ENCODE measurements around the gene SRGAP1.

SRGAP1 gene

GRCh38 chr12:63912651-63913050, 68.2 kb downstream of the SRGAP1 start:
- no peak for DNase-seq

GRCh38 chr12:63913929-63914328, 69.4 kb downstream of the SRGAP1 start:
- DNase-seq = no peak

GRCh38 chr12:63915105-63915800, 70.8 kb downstream of the SRGAP1 start:
- no peak for DNase-seq

- no peak for DNase-seq
These were observed 72.3 kb downstream of the SRGAP1 start for GRCh38 chr12:63916561-63917476.

- DNase-seq = no peak
These were observed 73.0 kb downstream of the SRGAP1 start for GRCh38 chr12:63917477-63917862.

- no peak for DNase-seq
These were observed 73.6 kb downstream of the SRGAP1 start for GRCh38 chr12:63917864-63918799.

GRCh38 chr12:63918800-63919300, 74.3 kb downstream of the SRGAP1 start:
- DNase-seq = no peak

GRCh38 chr12:63919756-63920155, 75.3 kb downstream of the SRGAP1 start:
- DNase-seq = no peak

GRCh38 chr12:63921157-63921556, 76.7 kb downstream of the SRGAP1 start:
- no peak for DNase-seq

- DNase-seq = no peak
These were observed 78.0 kb downstream of the SRGAP1 start for GRCh38 chr12:63922474-63922873.

GRCh38 chr12:63924781-63925180, 80.3 kb downstream of the SRGAP1 start:
- DNase-seq = no peak

- DNase-seq = no peak
These were observed 83.0 kb downstream of the SRGAP1 start for GRCh38 chr12:63927511-63927910.

GRCh38 chr12:63928305-63928704, 83.8 kb downstream of the SRGAP1 start:
- DNase-seq = no peak

- no peak for DNase-seq
These were observed 84.9 kb downstream of the SRGAP1 start for GRCh38 chr12:63929426-63929825.

- no peak for DNase-seq
These were observed 86.5 kb downstream of the SRGAP1 start for GRCh38 chr12:63930971-63931370.

GRCh38 chr12:63931703-63932102, 87.2 kb downstream of the SRGAP1 start:
- no peak for DNase-seq

GRCh38 chr12:63934936-63935335, 90.4 kb downstream of the SRGAP1 start:
- no peak for DNase-seq

- no peak for DNase-seq
These were observed 90.9 kb downstream of the SRGAP1 start for GRCh38 chr12:63935361-63935760.

- no peak for DNase-seq
These were observed 93.1 kb downstream of the SRGAP1 start for GRCh38 chr12:63937378-63938316.

GRCh38 chr12:63940310-63941005, 96.0 kb downstream of the SRGAP1 start:
- no peak for DNase-seq
